ENCODE measurements around the gene MSH4.
"Not testable (repeated sequence)": the region's sequence is repeated elsewhere in the genome, so short reads cannot be mapped to it uniquely, and the experiment has no call there.

GRCh38 chr1:75801480-75801879 lies 4.8 kb downstream of the MSH4 start:
- not testable (repeated sequence) for TF ChIP-seq CTCF, POLR2A (IDR thresholded peaks at IDR 0.05)

All from testis (tissue), 2 donors.